VCaP (cell line): ENCODE measurements around the gene FPGS.
A peak's percentile ranks its signal among the peaks of the same experiment; 100 is the strongest.

Source experiments
- H3K27ac ChIP-seq: fragments of 450-650 bp; 2 replicates; pipeline ENCODE4 v1.5.1; 2017
- TF ChIP-seq, protein P1 (sequence below): fragments of 450-650 bp; conservative IDR thresholded peaks from 2 replicates; pipeline ENCODE4 v1.5.1; 2017; ENCODE audit warnings: mild to moderate bottlenecking, moderate library complexity

FPGS gene

DNA sequence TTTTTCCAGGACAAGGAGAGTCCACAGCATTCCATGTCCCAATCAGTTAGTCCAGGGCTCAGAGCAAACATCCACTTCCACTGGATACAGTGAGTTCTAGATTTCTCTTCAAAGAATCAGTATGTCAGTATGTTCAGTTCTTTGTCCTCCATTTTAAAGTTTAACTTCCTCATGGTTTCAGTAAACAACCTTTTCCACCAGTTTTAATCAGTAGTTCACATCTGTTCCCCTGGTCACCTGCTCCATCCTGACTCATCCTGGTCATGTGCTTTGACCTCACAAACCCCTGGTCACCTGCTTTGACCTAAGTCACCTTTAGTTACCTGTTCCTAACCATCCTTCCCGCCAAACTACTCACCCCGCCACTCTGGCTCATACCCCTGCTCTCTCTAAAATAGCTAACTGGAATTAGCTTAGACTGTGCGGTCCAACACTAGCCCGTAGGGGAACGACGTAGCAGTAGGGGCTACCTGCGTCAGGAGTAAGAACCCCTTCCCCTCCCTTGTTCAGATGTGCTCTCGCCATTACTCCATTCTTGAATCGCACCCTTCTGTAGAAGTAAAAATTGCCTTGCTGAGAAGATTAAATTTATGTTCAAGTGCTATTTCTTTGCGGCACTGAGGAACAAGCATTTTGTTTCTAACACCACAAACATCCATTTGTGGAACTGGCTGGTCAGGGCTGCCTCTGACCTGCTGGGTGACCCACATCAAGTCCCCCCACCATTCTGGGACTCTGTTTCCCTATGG lies 46.2 kb downstream of the FPGS start:
- TF ChIP-seq, protein P1, sequence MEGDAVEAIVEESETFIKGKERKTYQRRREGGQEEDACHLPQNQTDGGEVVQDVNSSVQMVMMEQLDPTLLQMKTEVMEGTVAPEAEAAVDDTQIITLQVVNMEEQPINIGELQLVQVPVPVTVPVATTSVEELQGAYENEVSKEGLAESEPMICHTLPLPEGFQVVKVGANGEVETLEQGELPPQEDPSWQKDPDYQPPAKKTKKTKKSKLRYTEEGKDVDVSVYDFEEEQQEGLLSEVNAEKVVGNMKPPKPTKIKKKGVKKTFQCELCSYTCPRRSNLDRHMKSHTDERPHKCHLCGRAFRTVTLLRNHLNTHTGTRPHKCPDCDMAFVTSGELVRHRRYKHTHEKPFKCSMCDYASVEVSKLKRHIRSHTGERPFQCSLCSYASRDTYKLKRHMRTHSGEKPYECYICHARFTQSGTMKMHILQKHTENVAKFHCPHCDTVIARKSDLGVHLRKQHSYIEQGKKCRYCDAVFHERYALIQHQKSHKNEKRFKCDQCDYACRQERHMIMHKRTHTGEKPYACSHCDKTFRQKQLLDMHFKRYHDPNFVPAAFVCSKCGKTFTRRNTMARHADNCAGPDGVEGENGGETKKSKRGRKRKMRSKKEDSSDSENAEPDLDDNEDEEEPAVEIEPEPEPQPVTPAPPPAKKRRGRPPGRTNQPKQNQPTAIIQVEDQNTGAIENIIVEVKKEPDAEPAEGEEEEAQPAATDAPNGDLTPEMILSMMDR: no peak

DNA sequence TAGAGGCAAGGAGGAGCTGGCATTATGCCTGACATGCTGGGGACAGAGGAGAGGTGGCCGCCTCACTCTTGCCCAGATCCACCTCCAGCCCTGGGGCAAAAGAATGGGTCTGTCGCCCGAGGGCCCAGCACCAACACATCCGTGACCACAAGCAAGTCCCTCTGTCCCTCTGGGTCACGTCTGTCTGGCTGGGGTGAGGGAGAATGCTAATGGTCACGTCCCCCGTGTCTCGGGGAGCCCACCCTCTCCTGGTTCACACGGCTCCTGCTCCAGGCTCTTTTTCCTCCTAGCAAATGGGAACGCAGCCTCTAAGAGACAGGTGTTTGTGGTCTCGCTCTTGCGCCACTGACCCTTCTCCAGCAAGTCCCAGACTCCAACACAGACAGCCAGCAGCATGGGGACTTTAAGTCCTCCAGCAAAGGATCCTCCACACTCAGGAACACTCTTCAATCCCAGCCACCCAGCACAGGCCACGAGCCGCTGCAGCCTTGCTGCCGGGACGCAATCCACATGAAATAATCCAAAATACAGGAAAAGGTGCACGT lies 47.7 kb downstream of the FPGS start:
- TF ChIP-seq, protein P1: no peak
- no peak overlapping the region for H3K27ac ChIP-seq

More for the DNA sequence above, 46.2 kb downstream of the FPGS start:
- H3K27ac ChIP-seq: no peak overlapping the region

GRCh38 chr9:127852829-127853228 lies 50.1 kb downstream of the FPGS start:
- peak overlapping the region; percentile 92; the same call in 1 of the 2 replicates for H3K27ac ChIP-seq
- TF ChIP-seq, protein P1: no peak

GRCh38 chr9:127853312-127854183 lies 50.9 kb downstream of the FPGS start:
- TF ChIP-seq, protein P1: no peak
- H3K27ac ChIP-seq: peak overlapping the region; percentile 92

DNA sequence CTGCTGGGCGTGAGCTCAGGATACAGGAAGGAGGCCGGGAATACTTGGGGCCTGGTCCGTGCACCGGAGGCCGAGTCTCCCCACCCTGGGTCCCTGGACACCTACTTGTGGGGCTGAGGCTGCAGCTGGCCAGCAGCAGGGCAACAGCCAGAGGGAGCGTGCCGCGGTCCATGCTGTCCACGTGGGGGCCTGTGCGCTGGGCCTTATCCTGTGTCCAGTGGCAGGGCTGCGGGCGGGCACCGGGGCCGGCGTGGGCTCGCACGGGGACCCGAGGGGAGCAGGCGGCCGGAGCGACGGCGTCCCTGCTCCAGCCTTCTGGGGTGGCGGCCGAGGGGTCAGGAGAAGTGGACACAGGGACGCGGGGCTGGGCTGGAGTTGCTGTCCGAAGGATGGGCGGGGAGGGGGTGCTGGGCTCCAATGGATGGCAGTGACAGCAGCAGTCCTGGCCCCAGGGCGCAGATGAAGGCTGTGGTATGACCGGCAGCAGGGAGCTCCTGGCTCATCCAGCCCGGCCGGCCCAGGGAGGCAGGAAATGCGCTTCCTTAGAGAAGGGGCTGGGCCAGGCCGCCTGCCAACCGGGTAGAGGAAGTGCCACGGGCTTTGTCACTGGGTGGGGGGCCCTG lies 51.6 kb downstream of the FPGS start, which contains the start of gene ENG:
Gene ENG, minus strand, starts transcription at position 475 of the 623 bp plus-strand sequence. Its CDS starts 303 bp downstream, at position 172.
- peak within 1 kb of the TSS; percentile 92 for H3K27ac ChIP-seq

DNA sequence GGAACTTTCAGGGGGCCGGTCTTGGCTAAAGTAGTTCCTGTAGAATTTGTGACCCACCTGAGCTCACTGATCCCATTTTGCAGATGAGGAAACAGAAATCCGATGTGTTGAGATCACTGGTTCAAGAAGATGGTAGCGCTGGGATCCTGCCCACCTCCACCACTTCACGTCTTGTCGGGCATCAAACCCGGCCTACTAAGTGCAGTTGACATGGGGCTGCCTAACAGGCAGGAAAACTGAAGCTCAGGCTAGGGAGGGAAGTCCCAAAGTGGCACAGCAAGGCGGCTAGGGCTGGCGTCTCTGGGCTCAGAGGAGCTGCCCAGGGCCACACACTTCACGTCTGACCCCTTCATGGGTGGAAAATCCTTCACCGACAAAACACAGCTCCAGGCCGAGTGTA lies 52.3 kb downstream of the FPGS start:
- H3K27ac ChIP-seq: peak overlapping the region; percentile 92
- TF ChIP-seq, protein P1: no peak

More for the DNA sequence above, 51.6 kb downstream of the FPGS start, which contains the start of gene ENG:
- TF ChIP-seq, protein P1: peak; percentile 46
